Measurements from ENCODE around the gene ATXN1.
"Not testable (repeated sequence)": the region's sequence is repeated elsewhere in the genome, so short reads cannot be mapped to it uniquely, and the experiment has no call there.

The ATXN1 gene

DNA sequence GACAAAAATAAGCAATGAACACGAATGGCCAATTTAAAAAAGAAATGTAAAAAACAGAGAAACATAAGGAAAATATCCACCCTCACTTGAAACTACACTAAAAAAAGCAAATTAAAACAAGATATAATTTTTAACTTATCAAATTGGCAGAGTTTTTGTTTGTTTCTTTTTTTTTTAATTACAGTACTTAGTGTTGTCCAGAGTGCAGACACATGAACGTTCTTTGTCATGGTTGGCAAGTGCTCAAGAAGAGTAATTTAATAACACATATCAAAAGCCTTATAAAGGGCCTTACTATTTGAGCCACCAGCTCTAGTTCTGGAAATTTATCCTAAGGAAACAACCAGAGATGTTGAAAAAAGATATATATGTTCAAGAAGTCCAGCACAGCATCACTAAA is 142.3 kb downstream of the ATXN1 start:
- TF ChIP-seq EZH2phosphoT487 (IDR thresholded peaks at IDR 0.05; ENCODE audit: low read depth) (no peak), CTCF (IDR thresholded peaks at IDR 0.05; ENCODE audit: low read depth, low read length) (no peak)
- no peaks in the 10 kb centered on the region for H3K79me2 ChIP-seq (ENCODE audit: low read length)
- no peaks in the 10 kb centered on the region for H4K20me1 ChIP-seq (ENCODE audit: insufficient read depth, low read length)
- H3K9me3 ChIP-seq (ENCODE audit: insufficient read depth, low read length) = no peaks in the 10 kb centered on the region
- H3K4me1 ChIP-seq (ENCODE audit: low read length) = no peaks in the 10 kb centered on the region
- H3K27me3 ChIP-seq (ENCODE audit: low read depth, low read length) = no peaks in the 10 kb centered on the region
- no peak overlapping the region for H3K4me3 ChIP-seq (ENCODE audit: low read length)
- no peak overlapping the region for H3K9ac ChIP-seq (ENCODE audit: low read length)
- no peak overlapping the region for H3K4me2 ChIP-seq (ENCODE audit: low read length)
- no peak overlapping the region for H2AFZ ChIP-seq (ENCODE audit: low read depth, low read length)
- H3K27ac ChIP-seq (ENCODE audit: low read length) = no peak overlapping the region
- no peaks in the 10 kb centered on the region for H3K36me3 ChIP-seq (replicated peaks; ENCODE audit: low read depth, low read length)

DNA sequence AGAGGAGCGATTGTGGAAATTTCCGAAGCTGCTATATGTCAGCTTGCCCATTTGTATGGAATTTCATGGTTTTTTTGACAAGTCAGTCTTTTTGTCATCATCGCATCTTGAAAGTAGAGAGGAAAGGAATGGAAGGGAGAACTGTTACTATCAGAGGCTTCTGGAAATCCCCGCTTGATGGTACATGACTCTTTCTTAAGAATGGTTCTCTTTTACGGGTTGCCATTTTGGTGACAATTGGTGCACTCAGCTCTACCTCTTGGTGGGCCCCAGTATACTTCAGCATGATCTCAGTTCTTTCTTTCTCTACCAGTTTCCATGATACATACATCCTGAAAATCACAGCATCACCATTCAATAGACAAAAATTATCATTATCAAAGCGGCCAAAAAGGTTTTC is 146.0 kb downstream of the ATXN1 start:
- H3K9ac ChIP-seq (ENCODE audit: low read length); H3K9me3 ChIP-seq (ENCODE audit: insufficient read depth, low read length); H3K27me3 ChIP-seq (ENCODE audit: low read depth, low read length); H2AFZ ChIP-seq (ENCODE audit: low read depth, low read length); H3K27ac ChIP-seq (ENCODE audit: low read length); H3K79me2 ChIP-seq (ENCODE audit: low read length); H3K4me2 ChIP-seq (ENCODE audit: low read length); H3K4me1 ChIP-seq (ENCODE audit: low read length); H3K36me3 ChIP-seq (replicated peaks; ENCODE audit: low read depth, low read length); H3K4me3 ChIP-seq (ENCODE audit: low read length); H4K20me1 ChIP-seq (ENCODE audit: insufficient read depth, low read length): not testable (repeated sequence)

GRCh38 chr6:16614143-16614542 is 147.1 kb downstream of the ATXN1 start:
- not testable (repeated sequence) for H3K36me3 ChIP-seq (replicated peaks; ENCODE audit: low read depth, low read length); H3K27ac ChIP-seq (ENCODE audit: low read length); H3K27me3 ChIP-seq (ENCODE audit: low read depth, low read length); H4K20me1 ChIP-seq (ENCODE audit: insufficient read depth, low read length); H2AFZ ChIP-seq (ENCODE audit: low read depth, low read length); H3K4me1 ChIP-seq (ENCODE audit: low read length); H3K4me2 ChIP-seq (ENCODE audit: low read length); H3K79me2 ChIP-seq (ENCODE audit: low read length); H3K9me3 ChIP-seq (ENCODE audit: insufficient read depth, low read length); H3K4me3 ChIP-seq (ENCODE audit: low read length); H3K9ac ChIP-seq (ENCODE audit: low read length)

DNA sequence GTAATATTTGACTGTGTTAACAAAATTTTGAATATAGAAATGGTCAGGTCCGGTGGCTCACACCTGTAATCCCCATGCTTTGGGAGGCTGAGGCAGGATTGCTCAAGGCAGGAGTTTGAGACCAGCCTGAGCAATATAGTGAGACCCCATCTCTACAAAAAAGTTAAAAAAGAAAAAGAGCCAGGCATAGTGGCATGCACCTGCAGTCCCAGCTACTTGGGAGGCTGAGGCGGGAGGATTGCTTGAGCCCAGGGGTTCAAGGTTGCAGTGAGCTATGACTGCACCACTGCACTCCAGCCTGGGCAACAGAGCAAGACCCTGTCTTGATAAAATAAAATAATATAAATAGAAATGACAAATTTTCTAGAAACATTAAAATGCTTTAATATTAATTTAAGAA is 147.8 kb downstream of the ATXN1 start:
- not testable (repeated sequence) for H3K79me2 ChIP-seq (ENCODE audit: low read length); H3K4me2 ChIP-seq (ENCODE audit: low read length); H3K36me3 ChIP-seq (replicated peaks; ENCODE audit: low read depth, low read length); H3K27ac ChIP-seq (ENCODE audit: low read length); H3K4me1 ChIP-seq (ENCODE audit: low read length); H3K9ac ChIP-seq (ENCODE audit: low read length); H4K20me1 ChIP-seq (ENCODE audit: insufficient read depth, low read length); H2AFZ ChIP-seq (ENCODE audit: low read depth, low read length); H3K9me3 ChIP-seq (ENCODE audit: insufficient read depth, low read length); H3K4me3 ChIP-seq (ENCODE audit: low read length)
- peaks cover 14% of the 10 kb centered on the region for H3K27me3 ChIP-seq (ENCODE audit: low read depth, low read length)

DNA sequence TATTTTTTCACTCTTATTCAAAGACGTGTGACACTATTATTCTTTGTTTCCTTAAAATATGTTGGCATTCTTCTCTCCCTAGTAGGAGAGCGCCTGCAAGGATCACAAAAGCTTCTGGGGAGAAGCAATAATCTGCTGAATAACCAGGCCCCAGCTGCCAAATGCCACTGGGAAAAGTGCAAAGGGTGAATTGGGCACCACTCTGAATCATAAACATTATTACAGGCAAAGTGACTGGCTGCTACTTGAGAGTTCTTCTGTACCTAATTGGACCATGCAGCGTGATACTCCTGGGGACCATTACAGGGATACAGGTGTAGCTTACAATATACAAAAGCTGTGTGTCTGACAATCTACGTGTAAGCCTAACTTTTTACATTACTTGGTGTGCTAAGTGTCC is 152.8 kb downstream of the ATXN1 start:
- H3K79me2 ChIP-seq (ENCODE audit: low read length) = no peaks in the 10 kb centered on the region
- H3K9ac ChIP-seq (ENCODE audit: low read length) = no peak overlapping the region
- no peaks in the 10 kb centered on the region for H3K36me3 ChIP-seq (replicated peaks; ENCODE audit: low read depth, low read length)
- H3K9me3 ChIP-seq (ENCODE audit: insufficient read depth, low read length) = no peaks in the 10 kb centered on the region
- no peaks in the 10 kb centered on the region for H4K20me1 ChIP-seq (ENCODE audit: insufficient read depth, low read length)
- H3K4me3 ChIP-seq (ENCODE audit: low read length) = no peak overlapping the region
- no peak overlapping the region for H3K4me2 ChIP-seq (ENCODE audit: low read length)
- H2AFZ ChIP-seq (ENCODE audit: low read depth, low read length) = no peak overlapping the region
- H3K27me3 ChIP-seq (ENCODE audit: low read depth, low read length) = peaks cover 37% of the 10 kb centered on the region
- H3K27ac ChIP-seq (ENCODE audit: low read length) = no peak overlapping the region
- TF ChIP-seq CTCF (IDR thresholded peaks at IDR 0.05; ENCODE audit: low read depth, low read length) (no peak), EZH2phosphoT487 (IDR thresholded peaks at IDR 0.05; ENCODE audit: low read depth) (no peak)
- H3K4me1 ChIP-seq (ENCODE audit: low read length) = no peaks in the 10 kb centered on the region; the same call in 1 of the 2 replicates

DNA sequence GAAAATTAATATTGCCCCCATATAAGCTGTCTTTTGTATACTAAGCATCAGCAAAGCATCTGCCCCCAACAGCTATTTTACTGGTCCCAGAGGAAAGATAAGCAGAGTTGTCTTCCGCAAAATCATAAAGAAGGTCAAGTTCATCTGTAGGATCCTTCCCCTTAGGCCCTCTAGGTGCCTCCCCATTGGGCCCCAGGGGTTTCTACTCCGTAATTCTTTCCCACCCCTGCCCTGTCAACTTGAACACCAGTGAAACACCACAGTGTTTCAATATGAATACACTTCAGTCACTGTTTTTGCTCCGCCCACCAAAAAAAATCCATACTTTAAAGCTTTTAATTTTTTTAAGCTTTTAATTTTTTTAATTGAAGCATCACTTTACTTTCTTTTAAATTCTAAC is 159.2 kb downstream of the ATXN1 start:
- H3K4me1 ChIP-seq (ENCODE audit: low read length) = peaks cover 8% of the 10 kb centered on the region
- no peak overlapping the region for H2AFZ ChIP-seq (ENCODE audit: low read depth, low read length)
- H3K9ac ChIP-seq (ENCODE audit: low read length) = no peak overlapping the region
- 0 out of 2 replicates have a peak, but pooled peaks cover 1% of the 10 kb centered on the region for H4K20me1 ChIP-seq (ENCODE audit: insufficient read depth, low read length)
- TF ChIP-seq CTCF (IDR thresholded peaks at IDR 0.05; ENCODE audit: low read depth, low read length) = no peak
- TF ChIP-seq EZH2phosphoT487 (IDR thresholded peaks at IDR 0.05; ENCODE audit: low read depth) = no peak
- no peak overlapping the region for H3K4me3 ChIP-seq (ENCODE audit: low read length)
- H3K27me3 ChIP-seq (ENCODE audit: low read depth, low read length) = peaks cover 48% of the 10 kb centered on the region
- H3K36me3 ChIP-seq (replicated peaks; ENCODE audit: low read depth, low read length) = no peaks in the 10 kb centered on the region
- H3K27ac ChIP-seq (ENCODE audit: low read length) = no peak overlapping the region
- no peaks in the 10 kb centered on the region for H3K79me2 ChIP-seq (ENCODE audit: low read length)
- no peak overlapping the region for H3K4me2 ChIP-seq (ENCODE audit: low read length)
- H3K9me3 ChIP-seq (ENCODE audit: insufficient read depth, low read length) = no peaks in the 10 kb centered on the region
